SJCRH30 (cell line): Measurements from ENCODE around the gene TBC1D25. TPM values are rescaled to one million over a fixed set of nuclear protein-coding genes. Genes with fewer than 3 reads are reported as not detected.
A peak's percentile ranks its signal among the peaks of the same experiment; 100 is the strongest.
"Not testable (repeated sequence)": the region's sequence is repeated elsewhere in the genome, so short reads cannot be mapped to it uniquely, and the experiment has no call there.

ENCODE experiments used
- DNase-seq, 2 experiments: peaks; one replicate each; pipeline ENCODE4 v3.0.0-alpha.2; 2015 to 2020
- H3K27ac ChIP-seq: fragments of 250-450 bp; sonication (Bioruptor Pico); 2 replicates; pipeline ENCODE4 v1.5.1; 2020; ENCODE audit warnings: mild to moderate bottlenecking, moderate library complexity
- H3K27me3 ChIP-seq: fragments of 250-450 bp; sonication (Bioruptor Pico); 2 replicates; pipeline ENCODE4 v1.5.1; 2020; ENCODE audit warnings: mild to moderate bottlenecking, moderate library complexity
- H3K36me3 ChIP-seq: fragments of 250-450 bp; sonication (Bioruptor Pico); 2 replicates; pipeline ENCODE4 v1.5.1; 2020; ENCODE audit warnings: mild to moderate bottlenecking, moderate library complexity
- H3K4me1 ChIP-seq: fragments of 250-450 bp; sonication (Bioruptor Pico); 2 replicates; pipeline ENCODE4 v1.5.1; 2020; ENCODE audit warnings: mild to moderate bottlenecking, moderate library complexity
- H3K4me3 ChIP-seq: fragments of 250-450 bp; sonication (Bioruptor Pico); 2 replicates; pipeline ENCODE4 v1.5.1; 2020; ENCODE audit warnings: mild to moderate bottlenecking, moderate library complexity
- H3K9me3 ChIP-seq: fragments of 250-450 bp; sonication (Bioruptor Pico); replicated peaks from 2 replicates; pipeline ENCODE4 v1.5.1; 2020; ENCODE audit warnings: mild to moderate bottlenecking, moderate library complexity
- total RNA-seq: library from RNA; depleted of rRNA; stranded (reverse); fragments of >200 nt; shearing (Covaris generic); gene quantifications from 2 replicates; pipeline ENCODE4 v1.2.3, GENCODE V29; 2014

The TBC1D25 gene
- total RNA-seq, 1 experiment from 2014 or later: 4.6 TPM

- not testable (repeated sequence) for H3K9me3 ChIP-seq, H3K27ac ChIP-seq, H3K4me1 ChIP-seq, DNase-seq, H3K4me3 ChIP-seq, H3K36me3 ChIP-seq, H3K27me3 ChIP-seq
These were observed 13.7 kb upstream of the TBC1D25 start for GRCh38 chrX:48525853-48526252.

GRCh38 chrX:48530736-48531135 is 8.8 kb upstream of the TBC1D25 start:
- no peaks in the 10 kb centered on the region for H3K9me3 ChIP-seq
- no peak for DNase-seq
- H3K4me3 ChIP-seq: no peak overlapping the region
- H3K27me3 ChIP-seq: no peaks in the 10 kb centered on the region
- H3K36me3 ChIP-seq: no peaks in the 10 kb centered on the region; the same call in 1 of the 2 replicates
- H3K4me1 ChIP-seq: no peaks in the 10 kb centered on the region
- H3K27ac ChIP-seq: no peak overlapping the region

GRCh38 chrX:48531358-48531959 is 8.1 kb upstream of the TBC1D25 start:
- H3K4me3 ChIP-seq: no peak overlapping the region
- no peaks in the 10 kb centered on the region for H3K4me1 ChIP-seq
- H3K36me3 ChIP-seq: no peaks in the 10 kb centered on the region; the same call in 1 of the 2 replicates
- H3K9me3 ChIP-seq: no peaks in the 10 kb centered on the region
- H3K27ac ChIP-seq: no peak overlapping the region
- no peaks in the 10 kb centered on the region for H3K27me3 ChIP-seq
- no peak for DNase-seq

GRCh38 chrX:48532161-48532560 is 7.4 kb upstream of the TBC1D25 start:
- Histone ChIP-seq H3K9me3 (no peaks in the 10 kb centered on the region), H3K4me3 (no peak overlapping the region), H3K36me3 (no peaks in the 10 kb centered on the region; the same call in 1 of the 2 replicates), H3K27me3 (no peaks in the 10 kb centered on the region), H3K4me1 (no peaks in the 10 kb centered on the region), H3K27ac (no peak overlapping the region)
- DNase-seq: no peak

- Histone ChIP-seq H3K27ac (no peak overlapping the region), H3K27me3 (no peaks in the 10 kb centered on the region), H3K4me1 (no peaks in the 10 kb centered on the region), H3K9me3 (no peaks in the 10 kb centered on the region), H3K36me3 (no peaks in the 10 kb centered on the region; the same call in 1 of the 2 replicates), H3K4me3 (no peak overlapping the region)
- no peak for DNase-seq
These were observed 6.3 kb upstream of the TBC1D25 start for GRCh38 chrX:48533165-48533564.

GRCh38 chrX:48538641-48539344 is 721 bp upstream of the TBC1D25 start:
- H3K9me3 ChIP-seq: no peaks in the 10 kb centered on the region
- peak overlapping the region; percentile 70 for H3K4me3 ChIP-seq
- DNase-seq: no peak
- 0 out of 2 replicates have a peak overlapping the region, but pooled peaks have one; percentile 24 for H3K27ac ChIP-seq
- no peaks in the 10 kb centered on the region for H3K36me3 ChIP-seq
- H3K27me3 ChIP-seq: no peaks in the 10 kb centered on the region
- H3K4me1 ChIP-seq: no peaks in the 10 kb centered on the region

- H3K4me1 ChIP-seq: no peaks in the 10 kb centered on the region
- peak overlapping the region; percentile 70 for H3K4me3 ChIP-seq
- H3K9me3 ChIP-seq: no peaks in the 10 kb centered on the region
- H3K36me3 ChIP-seq: no peaks in the 10 kb centered on the region
- DNase-seq: peak in 1 of 2 experiments; percentile 54
- no peaks in the 10 kb centered on the region for H3K27me3 ChIP-seq
- H3K27ac ChIP-seq: peak overlapping the region; percentile 42
These were observed 488 bp downstream of the TBC1D25 start for GRCh38 chrX:48540028-48540375.

GRCh38 chrX:48540480-48540879 is 966 bp downstream of the TBC1D25 start:
- Histone ChIP-seq H3K36me3 (no peaks in the 10 kb centered on the region), H3K27me3 (no peaks in the 10 kb centered on the region), H3K9me3 (no peaks in the 10 kb centered on the region), H3K4me1 (no peaks in the 10 kb centered on the region), H3K4me3 (peak overlapping the region; percentile 70), H3K27ac (no peak overlapping the region)
- DNase-seq: no peak

- Histone ChIP-seq H3K27ac (no peak overlapping the region), H3K36me3 (no peaks in the 10 kb centered on the region), H3K4me3 (no peak overlapping the region), H3K4me1 (no peaks in the 10 kb centered on the region), H3K27me3 (no peaks in the 10 kb centered on the region), H3K9me3 (no peaks in the 10 kb centered on the region)
- no peak for DNase-seq
These were observed 1.8 kb downstream of the TBC1D25 start for GRCh38 chrX:48541140-48541814.

- no peaks in the 10 kb centered on the region for H3K4me1 ChIP-seq
- H3K27me3 ChIP-seq: no peaks in the 10 kb centered on the region
- no peak overlapping the region for H3K4me3 ChIP-seq
- no peaks in the 10 kb centered on the region for H3K9me3 ChIP-seq
- no peaks in the 10 kb centered on the region for H3K36me3 ChIP-seq
- DNase-seq: no peak
- no peak overlapping the region for H3K27ac ChIP-seq
These were observed 9.4 kb downstream of the TBC1D25 start for GRCh38 chrX:48548871-48549270.

- not testable (repeated sequence) for H3K4me3 ChIP-seq, H3K27ac ChIP-seq, H3K9me3 ChIP-seq, H3K36me3 ChIP-seq, DNase-seq, H3K4me1 ChIP-seq, H3K27me3 ChIP-seq
These were observed 16.3 kb downstream of the TBC1D25 start for GRCh38 chrX:48555731-48556325.

- H3K36me3 ChIP-seq: no peaks in the 10 kb centered on the region
- no peaks in the 10 kb centered on the region for H3K9me3 ChIP-seq
- H3K27me3 ChIP-seq: no peaks in the 10 kb centered on the region
- no peak overlapping the region for H3K4me3 ChIP-seq
- DNase-seq: no peak
- H3K4me1 ChIP-seq: no peaks in the 10 kb centered on the region
- H3K27ac ChIP-seq: no peak overlapping the region
These were observed 18.8 kb downstream of the TBC1D25 start for GRCh38 chrX:48558271-48558670.

GRCh38 chrX:48559636-48560035 is 20.1 kb downstream of the TBC1D25 start:
- Histone ChIP-seq H3K4me1 (no peaks in the 10 kb centered on the region), H3K4me3 (no peak overlapping the region), H3K27me3 (no peaks in the 10 kb centered on the region), H3K9me3 (no peaks in the 10 kb centered on the region), H3K27ac (no peak overlapping the region), H3K36me3 (no peaks in the 10 kb centered on the region)
- DNase-seq: no peak

- H3K4me3 ChIP-seq: no peak overlapping the region
- H3K27me3 ChIP-seq: no peaks in the 10 kb centered on the region
- H3K36me3 ChIP-seq: no peaks in the 10 kb centered on the region
- no peak for DNase-seq
- no peaks in the 10 kb centered on the region for H3K9me3 ChIP-seq
- H3K4me1 ChIP-seq: no peaks in the 10 kb centered on the region
- H3K27ac ChIP-seq: no peak overlapping the region
These were observed 20.5 kb downstream of the TBC1D25 start for GRCh38 chrX:48560056-48560455.

GRCh38 chrX:48560681-48561080 is 21.2 kb downstream of the TBC1D25 start:
- Histone ChIP-seq H3K9me3 (no peaks in the 10 kb centered on the region), H3K27me3 (no peaks in the 10 kb centered on the region), H3K27ac (no peak overlapping the region), H3K4me1 (no peaks in the 10 kb centered on the region), H3K36me3 (no peaks in the 10 kb centered on the region), H3K4me3 (no peak overlapping the region)
- no peak for DNase-seq
